Activated T-helper 17 cell treated with anti-CD3 and anti-CD28 coated beads, Interleukin-2, amount 50 U/mL, for 72 hours (primary cell): ENCODE results near the gene ING4. TPM values are rescaled to one million over a fixed set of nuclear protein-coding genes. Genes with fewer than 3 reads are reported as not detected.

ENCODE experiments used
- ATAC-seq: fragments of 150-1000 bp; cut with Tn5 transposase; replicated peaks from 2 replicates; pipeline ENCODE4 v1.10.0; 2021; ENCODE audit warnings: mild to moderate bottlenecking, moderate library complexity
- H3K27ac Mint-ChIP-seq: one replicate; pipeline ENCODE4 v1.8.0; 2022; ENCODE audit warnings: mixed read lengths
- H3K27me3 Mint-ChIP-seq: one replicate; pipeline ENCODE4 v1.8.0; 2022; ENCODE audit warnings: mixed read lengths
- H3K36me3 Mint-ChIP-seq: one replicate; pipeline ENCODE4 v1.8.0; 2022; ENCODE audit warnings: low read depth, mild to moderate bottlenecking, mixed read lengths
- H3K4me1 Mint-ChIP-seq: one replicate; pipeline ENCODE4 v1.8.0; 2022; ENCODE audit warnings: mixed read lengths
- H3K4me3 Mint-ChIP-seq: one replicate; pipeline ENCODE4 v1.8.0; 2022; ENCODE audit warnings: mild to moderate bottlenecking, mixed read lengths
- H3K9me3 Mint-ChIP-seq: one replicate; pipeline ENCODE4 v1.8.0; 2022; ENCODE audit warnings: mixed read lengths
- total RNA-seq, 2 donors: library from RNA; stranded (reverse); gene quantifications; one replicate each; pipeline ENCODE4 v1.2.3, GENCODE V29; 2022

The ING4 gene
- total RNA-seq, 2 donors from 2014 or later: 13.4 to 25.6 TPM

DNA sequence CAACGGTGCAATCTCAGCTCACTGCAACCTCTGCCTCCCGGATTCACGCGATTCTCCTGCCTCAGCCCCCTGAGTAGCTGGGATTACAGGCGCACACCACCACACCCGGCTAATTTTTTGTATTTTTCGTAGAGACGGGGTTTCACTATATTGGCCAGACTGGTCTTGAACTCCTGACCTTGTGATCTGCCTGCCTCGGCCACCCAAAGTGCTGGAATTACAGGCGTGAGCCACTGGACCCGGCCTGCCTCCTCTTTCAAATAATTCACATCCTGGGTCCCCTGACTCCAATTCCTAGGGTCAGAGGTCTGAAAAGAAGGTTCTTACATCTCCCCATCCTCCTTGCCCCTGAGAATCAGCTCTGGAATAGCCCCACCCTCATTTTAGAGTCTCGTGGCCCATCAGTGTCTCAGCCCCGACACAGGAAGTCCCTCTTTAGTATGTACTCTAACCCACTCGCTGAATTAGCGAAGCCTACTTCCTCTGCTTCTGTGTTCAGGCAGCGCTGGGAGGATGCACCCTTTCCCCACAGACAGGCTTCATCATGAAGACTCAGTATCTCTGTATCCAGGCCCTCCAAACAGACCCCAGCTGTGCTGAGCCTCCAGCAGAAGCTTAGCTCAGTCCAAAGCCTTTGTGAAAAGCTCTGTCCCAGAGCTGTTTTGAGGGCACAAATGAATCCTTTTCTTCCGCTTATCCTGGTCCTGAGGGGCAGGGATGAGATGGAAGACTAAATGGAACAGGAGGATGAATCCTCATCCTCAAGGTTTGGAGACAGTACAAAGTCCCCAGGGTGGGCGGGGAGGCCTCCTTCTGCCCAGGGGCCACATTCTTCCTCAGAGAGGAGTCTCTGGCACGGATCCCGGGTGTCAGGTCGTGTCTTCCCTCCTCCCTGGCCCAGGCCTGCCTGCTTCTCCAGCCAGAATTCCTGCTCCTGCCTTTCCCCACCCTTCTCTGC, 30.6 kb downstream of the ING4 start:
- peak overlapping the region; percentile 92 for H3K27ac Mint-ChIP-seq
- H3K9me3 Mint-ChIP-seq: no peaks in the 10 kb centered on the region
- H3K36me3 Mint-ChIP-seq: no peaks in the 10 kb centered on the region
- peak; percentile 80 for ATAC-seq
- peak overlapping the region; percentile 73 for H3K4me3 Mint-ChIP-seq
- peaks cover 23% of the 10 kb centered on the region for H3K4me1 Mint-ChIP-seq
- no peaks in the 10 kb centered on the region for H3K27me3 Mint-ChIP-seq

- peak overlapping the region; percentile 73 for H3K4me3 Mint-ChIP-seq
- no peaks in the 10 kb centered on the region for H3K27me3 Mint-ChIP-seq
- no peaks in the 10 kb centered on the region for H3K36me3 Mint-ChIP-seq
- peak overlapping the region; percentile 92 for H3K27ac Mint-ChIP-seq
- peak; percentile 36 for ATAC-seq
- no peaks in the 10 kb centered on the region for H3K9me3 Mint-ChIP-seq
- H3K4me1 Mint-ChIP-seq: peaks cover 28% of the 10 kb centered on the region
These were observed 31.4 kb downstream of the ING4 start for GRCh38 chr12:6631549-6631961.

DNA sequence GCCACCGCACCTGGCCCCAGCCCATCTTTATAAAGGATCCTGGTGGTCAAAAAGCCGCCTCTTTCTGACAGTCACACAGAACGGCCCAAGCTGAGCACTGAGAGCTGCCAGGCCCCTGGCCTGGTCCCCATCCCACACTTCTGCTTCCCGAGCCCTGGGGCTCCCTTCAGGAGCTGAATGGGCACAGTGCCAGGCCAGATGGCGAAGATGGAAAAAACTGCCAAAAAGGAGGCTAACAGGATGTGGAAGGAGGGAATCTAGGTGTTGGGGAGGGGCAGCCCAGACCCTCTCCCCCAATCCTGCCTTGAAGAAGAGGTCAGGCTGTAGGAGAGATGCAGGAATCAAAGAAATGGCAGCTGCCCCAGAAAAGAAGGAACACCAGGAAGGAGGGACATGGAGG, 32.2 kb downstream of the ING4 start:
- Mint-ChIP-seq H3K27ac (peak overlapping the region; percentile 92), H3K4me3 (peak overlapping the region; percentile 73), H3K36me3 (no peaks in the 10 kb centered on the region), H3K9me3 (no peaks in the 10 kb centered on the region), H3K4me1 (peaks cover 27% of the 10 kb centered on the region), H3K27me3 (no peaks in the 10 kb centered on the region)
- no peak for ATAC-seq

GRCh38 chr12:6627616-6628015, 35.3 kb downstream of the ING4 start:
- Mint-ChIP-seq H3K27ac (peak overlapping the region; percentile 64), H3K4me3 (peak overlapping the region; percentile 72), H3K36me3 (no peaks in the 10 kb centered on the region), H3K27me3 (no peaks in the 10 kb centered on the region), H3K4me1 (peaks cover 27% of the 10 kb centered on the region), H3K9me3 (no peaks in the 10 kb centered on the region)
- ATAC-seq: peak; percentile 48

DNA sequence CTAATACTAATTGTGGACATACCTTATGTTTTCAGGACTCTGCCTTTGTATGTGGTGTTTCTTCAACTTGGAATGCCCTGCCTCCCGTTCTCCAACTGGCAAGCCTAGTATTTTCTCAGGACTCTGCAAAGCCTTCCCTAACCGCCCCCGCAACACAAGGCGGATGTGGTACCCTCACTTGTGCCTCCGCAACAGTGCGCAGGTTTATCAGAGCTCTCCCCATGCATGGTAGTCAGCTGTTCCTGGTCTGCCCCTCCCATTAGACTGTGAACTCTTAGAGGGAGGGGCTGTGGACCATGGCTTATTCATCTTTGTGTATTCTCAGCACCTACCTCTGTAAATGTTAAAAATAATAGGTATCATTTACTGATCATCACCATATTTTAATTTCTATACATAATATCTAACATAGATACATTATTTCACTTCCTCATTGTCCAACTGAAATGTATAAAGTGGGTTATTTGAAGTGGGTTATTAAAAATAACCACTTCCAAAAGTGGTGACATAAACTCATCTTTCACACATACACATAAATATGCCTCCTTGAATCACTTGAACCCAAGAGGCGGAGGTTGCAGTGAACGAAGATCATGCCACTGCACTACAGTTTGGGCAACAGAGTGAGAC, 36.1 kb downstream of the ING4 start:
- peak overlapping the region; percentile 72 for H3K4me3 Mint-ChIP-seq
- H3K27ac Mint-ChIP-seq: peak overlapping the region; percentile 17
- peaks cover 20% of the 10 kb centered on the region for H3K4me1 Mint-ChIP-seq
- H3K36me3 Mint-ChIP-seq: no peaks in the 10 kb centered on the region
- ATAC-seq: peak; percentile 68
- no peaks in the 10 kb centered on the region for H3K9me3 Mint-ChIP-seq
- no peaks in the 10 kb centered on the region for H3K27me3 Mint-ChIP-seq

- peak overlapping the region; percentile 75 for H3K4me3 Mint-ChIP-seq
- H3K27me3 Mint-ChIP-seq: no peaks in the 10 kb centered on the region
- H3K4me1 Mint-ChIP-seq: no peaks in the 10 kb centered on the region
- ATAC-seq: no peak
- H3K9me3 Mint-ChIP-seq: no peaks in the 10 kb centered on the region
- H3K27ac Mint-ChIP-seq: no peak overlapping the region
- no peaks in the 10 kb centered on the region for H3K36me3 Mint-ChIP-seq
These were observed 42.0 kb downstream of the ING4 start for GRCh38 chr12:6620885-6621274.

DNA sequence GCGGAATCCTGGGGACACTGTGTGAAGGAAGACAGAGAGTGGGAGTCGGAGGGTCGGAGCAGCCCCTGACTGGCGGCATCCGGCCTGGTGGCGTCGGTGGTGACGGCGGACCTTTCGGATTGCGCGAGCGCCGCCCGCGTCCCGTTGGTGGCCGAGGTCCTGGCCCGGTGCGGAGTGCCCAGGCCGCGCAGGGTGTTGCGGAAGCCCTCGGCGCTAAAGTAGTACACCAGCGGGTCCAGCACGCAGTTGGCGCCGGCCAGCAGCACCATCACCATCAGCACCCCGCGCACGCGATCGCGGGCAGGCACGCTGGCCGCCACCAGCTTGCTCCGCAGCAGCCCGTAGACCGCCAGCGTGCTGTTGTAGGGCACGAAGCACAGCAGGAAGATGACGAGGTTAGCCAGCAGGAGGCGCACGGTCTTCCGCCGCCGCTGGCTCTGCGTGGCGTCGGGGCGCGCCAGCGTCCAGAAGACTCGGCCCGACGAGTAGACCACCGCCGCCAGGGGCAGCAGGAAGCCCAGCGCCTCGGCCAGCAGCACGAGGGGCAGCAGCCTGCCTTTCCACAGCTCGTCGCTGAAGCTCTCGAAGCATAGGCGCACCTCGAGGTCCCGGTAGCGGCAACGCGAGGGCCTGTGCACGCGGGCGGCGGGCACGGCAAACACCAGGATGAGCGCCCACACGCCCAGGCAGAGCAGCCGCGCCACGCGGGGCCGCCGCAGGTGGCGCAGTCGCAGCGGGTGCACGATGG, 42.6 kb downstream of the ING4 start:
- ATAC-seq: peak; percentile 91
- Mint-ChIP-seq H3K27me3 (no peaks in the 10 kb centered on the region), H3K9me3 (no peaks in the 10 kb centered on the region), H3K36me3 (no peaks in the 10 kb centered on the region), H3K27ac (no peak overlapping the region), H3K4me3 (peak overlapping the region; percentile 75), H3K4me1 (no peaks in the 10 kb centered on the region)

- Mint-ChIP-seq H3K36me3 (no peaks in the 10 kb centered on the region), H3K27me3 (no peaks in the 10 kb centered on the region), H3K4me3 (no peak overlapping the region), H3K4me1 (peaks cover 4% of the 10 kb centered on the region), H3K27ac (peak overlapping the region; percentile 21), H3K9me3 (no peaks in the 10 kb centered on the region)
- no peak for ATAC-seq
These were observed 44.3 kb downstream of the ING4 start for GRCh38 chr12:6618483-6619225.

GRCh38 chr12:6615802-6616201, 47.1 kb downstream of the ING4 start:
- Mint-ChIP-seq H3K27me3 (no peaks in the 10 kb centered on the region), H3K4me3 (no peak overlapping the region), H3K36me3 (no peaks in the 10 kb centered on the region), H3K9me3 (no peaks in the 10 kb centered on the region), H3K4me1 (peaks cover 20% of the 10 kb centered on the region), H3K27ac (peak overlapping the region; percentile 61)
- ATAC-seq: no peak

- Mint-ChIP-seq H3K4me3 (no peak overlapping the region), H3K4me1 (peaks cover 21% of the 10 kb centered on the region), H3K27me3 (no peaks in the 10 kb centered on the region), H3K36me3 (no peaks in the 10 kb centered on the region), H3K9me3 (no peaks in the 10 kb centered on the region), H3K27ac (peak overlapping the region; percentile 68)
- ATAC-seq: no peak
These were observed 48.3 kb downstream of the ING4 start for GRCh38 chr12:6614513-6615172.

GRCh38 chr12:6613776-6614512, 49.0 kb downstream of the ING4 start:
- H3K27me3 Mint-ChIP-seq: no peaks in the 10 kb centered on the region
- no peaks in the 10 kb centered on the region for H3K9me3 Mint-ChIP-seq
- H3K4me1 Mint-ChIP-seq: peaks cover 21% of the 10 kb centered on the region
- H3K27ac Mint-ChIP-seq: peak overlapping the region; percentile 68
- no peak overlapping the region for H3K4me3 Mint-ChIP-seq
- peak; percentile 25 for ATAC-seq
- H3K36me3 Mint-ChIP-seq: no peaks in the 10 kb centered on the region

- no peak for ATAC-seq
- Mint-ChIP-seq H3K4me1 (peaks cover 21% of the 10 kb centered on the region), H3K9me3 (no peaks in the 10 kb centered on the region), H3K27ac (no peak overlapping the region), H3K36me3 (no peaks in the 10 kb centered on the region), H3K27me3 (no peaks in the 10 kb centered on the region), H3K4me3 (no peak overlapping the region)
These were observed 49.7 kb downstream of the ING4 start for GRCh38 chr12:6613015-6613775.
